Ishikawa (cell line): ENCODE results near the gene GRB10.

Source experiments
- EP300 ChIP-seq: IDR thresholded peaks from 2 replicates; pipeline ENCODE4 v1.6.1; 2012; ENCODE audit warnings: borderline replicate concordance
- TCF12 ChIP-seq: IDR thresholded peaks from 2 replicates; pipeline ENCODE4 v1.6.1; 2012; ENCODE audit warnings: low read depth
- TEAD4 ChIP-seq: IDR thresholded peaks from 2 replicates; pipeline ENCODE4 v1.6.1; 2012
- TF ChIP-seq, protein P1 (sequence below): IDR thresholded peaks from 2 replicates; pipeline ENCODE4 v1.6.1; 2012
- TF ChIP-seq, protein P2 (sequence below): IDR thresholded peaks from 2 replicates; pipeline ENCODE4 v1.6.1; 2012

DNA sequence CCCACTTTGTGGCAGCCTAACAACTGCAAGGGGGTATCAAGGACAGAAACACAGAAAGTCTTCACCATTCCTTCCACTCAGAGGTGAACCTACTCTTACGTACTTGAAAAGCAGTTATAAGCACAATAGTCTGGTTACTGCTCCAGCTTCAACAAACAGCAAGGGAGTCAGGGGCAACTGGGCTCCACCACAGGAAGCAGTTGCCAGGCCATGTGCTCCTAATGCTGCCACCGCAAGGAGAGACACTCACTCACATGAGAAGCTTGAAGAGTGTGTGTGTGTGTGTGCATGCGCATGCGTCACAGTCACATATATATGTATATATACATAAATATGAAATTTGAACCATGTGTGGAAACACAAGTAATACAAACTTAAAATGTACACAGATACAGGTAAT, 65.5 kb downstream of the GRB10 start:
- TF ChIP-seq TCF12 (no peak), TEAD4 (no peak), EP300 (no peak)
- TF ChIP-seq, protein P1, sequence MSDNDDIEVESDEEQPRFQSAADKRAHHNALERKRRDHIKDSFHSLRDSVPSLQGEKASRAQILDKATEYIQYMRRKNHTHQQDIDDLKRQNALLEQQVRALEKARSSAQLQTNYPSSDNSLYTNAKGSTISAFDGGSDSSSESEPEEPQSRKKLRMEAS, result no peak
- TF ChIP-seq, protein P2, sequence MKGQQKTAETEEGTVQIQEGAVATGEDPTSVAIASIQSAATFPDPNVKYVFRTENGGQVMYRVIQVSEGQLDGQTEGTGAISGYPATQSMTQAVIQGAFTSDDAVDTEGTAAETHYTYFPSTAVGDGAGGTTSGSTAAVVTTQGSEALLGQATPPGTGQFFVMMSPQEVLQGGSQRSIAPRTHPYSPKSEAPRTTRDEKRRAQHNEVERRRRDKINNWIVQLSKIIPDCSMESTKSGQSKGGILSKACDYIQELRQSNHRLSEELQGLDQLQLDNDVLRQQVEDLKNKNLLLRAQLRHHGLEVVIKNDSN, result no peak
